ENCODE measurements around the gene NDUFS7.

Gene NDUFS7

DNA sequence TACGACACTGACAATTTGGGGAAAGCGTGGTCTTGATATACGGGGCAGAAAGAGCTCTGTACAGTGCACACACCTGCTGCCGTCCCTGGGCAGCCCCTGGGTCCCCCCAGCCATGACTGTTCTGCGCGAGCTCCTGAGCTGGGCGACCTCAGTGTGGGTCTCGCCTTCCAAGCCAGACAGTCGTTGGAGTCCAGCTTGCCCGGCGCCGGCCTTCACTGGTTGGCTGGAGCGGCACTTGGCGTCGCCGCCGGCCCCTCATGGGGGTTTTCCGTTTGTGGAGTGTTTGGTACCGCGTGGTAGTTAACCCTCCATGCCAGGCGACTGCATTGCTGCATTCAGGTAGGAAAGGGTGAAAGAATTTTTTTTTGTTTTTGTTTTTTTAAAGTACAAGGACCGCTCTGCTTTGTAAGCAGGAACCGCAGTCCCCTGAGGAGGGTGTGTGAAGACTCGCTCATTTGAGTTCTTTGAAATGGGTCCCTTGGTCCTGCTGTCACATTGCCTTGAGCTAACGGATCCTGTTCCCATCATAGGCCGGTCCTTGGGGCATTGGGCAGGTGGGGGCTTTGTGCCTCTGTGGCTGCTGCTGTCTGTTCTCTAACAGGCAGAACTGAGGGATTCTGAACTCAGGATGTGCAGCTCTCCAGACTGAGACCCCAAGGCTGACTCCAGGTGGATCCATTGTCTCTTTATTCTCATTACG lies 43.7 kb downstream of the NDUFS7 start:
- Histone ChIP-seq H3K9me3 (ENCODE audit: severe bottlenecking) (no peaks in the 10 kb centered on the region), H3K36me3 (ENCODE audit: low read depth) (peaks cover 95% of the 10 kb centered on the region), H3K27ac (ENCODE audit: poor library complexity, severe bottlenecking) (no peak overlapping the region), H3K4me1 (ENCODE audit: insufficient read depth, poor library complexity, severe bottlenecking) (peaks cover 11% of the 10 kb centered on the region), H3K4me3 (ENCODE audit: severe bottlenecking) (no peak overlapping the region), H3K27me3 (ENCODE audit: insufficient read depth, poor library complexity, severe bottlenecking) (no peaks in the 10 kb centered on the region)
- ATAC-seq (ENCODE audit: low read depth) = no peak
- DNase-seq (ENCODE audit: low spot score) = no peak
- TF ChIP-seq, protein P1, sequence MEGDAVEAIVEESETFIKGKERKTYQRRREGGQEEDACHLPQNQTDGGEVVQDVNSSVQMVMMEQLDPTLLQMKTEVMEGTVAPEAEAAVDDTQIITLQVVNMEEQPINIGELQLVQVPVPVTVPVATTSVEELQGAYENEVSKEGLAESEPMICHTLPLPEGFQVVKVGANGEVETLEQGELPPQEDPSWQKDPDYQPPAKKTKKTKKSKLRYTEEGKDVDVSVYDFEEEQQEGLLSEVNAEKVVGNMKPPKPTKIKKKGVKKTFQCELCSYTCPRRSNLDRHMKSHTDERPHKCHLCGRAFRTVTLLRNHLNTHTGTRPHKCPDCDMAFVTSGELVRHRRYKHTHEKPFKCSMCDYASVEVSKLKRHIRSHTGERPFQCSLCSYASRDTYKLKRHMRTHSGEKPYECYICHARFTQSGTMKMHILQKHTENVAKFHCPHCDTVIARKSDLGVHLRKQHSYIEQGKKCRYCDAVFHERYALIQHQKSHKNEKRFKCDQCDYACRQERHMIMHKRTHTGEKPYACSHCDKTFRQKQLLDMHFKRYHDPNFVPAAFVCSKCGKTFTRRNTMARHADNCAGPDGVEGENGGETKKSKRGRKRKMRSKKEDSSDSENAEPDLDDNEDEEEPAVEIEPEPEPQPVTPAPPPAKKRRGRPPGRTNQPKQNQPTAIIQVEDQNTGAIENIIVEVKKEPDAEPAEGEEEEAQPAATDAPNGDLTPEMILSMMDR (IDR thresholded peaks at IDR 0.05; ENCODE audit: poor library complexity, severe bottlenecking) = no peak

DNA sequence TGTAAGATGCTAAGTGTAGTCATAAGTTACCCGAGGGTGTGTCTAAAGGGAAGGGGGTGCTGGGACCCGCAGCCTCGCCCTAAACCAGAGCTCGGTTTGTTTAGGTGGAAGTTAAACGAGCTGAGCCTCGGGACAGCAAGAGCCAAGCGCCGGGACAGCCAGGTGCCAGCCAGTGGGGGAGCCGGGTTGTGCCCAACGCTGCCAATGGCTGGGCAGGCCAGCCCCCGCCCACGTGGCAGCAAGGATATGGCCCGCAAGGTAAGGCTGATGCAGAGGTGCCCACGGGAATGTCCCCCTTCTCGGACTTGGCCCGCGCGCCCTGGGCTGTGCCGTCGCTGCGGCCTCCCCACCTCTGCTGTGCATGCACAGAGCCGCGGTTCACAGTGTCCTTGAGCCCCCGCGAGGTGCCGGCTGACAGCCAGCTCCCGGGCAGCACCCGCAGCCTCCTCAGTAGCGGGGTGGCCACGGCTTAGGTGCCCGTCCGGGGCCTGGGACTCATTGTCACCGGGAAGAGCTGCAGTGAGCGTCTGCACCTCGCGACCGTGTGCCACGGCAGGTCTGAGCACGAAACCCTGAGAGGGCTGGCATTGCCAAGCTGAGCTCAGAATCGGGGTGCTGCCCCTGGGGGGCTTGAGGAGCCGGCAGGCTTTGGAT lies 45.2 kb downstream of the NDUFS7 start:
- ATAC-seq (ENCODE audit: low read depth) = no peak
- H3K36me3 ChIP-seq (ENCODE audit: low read depth) = peaks cover 93% of the 10 kb centered on the region
- H3K27ac ChIP-seq (ENCODE audit: poor library complexity, severe bottlenecking) = no peak overlapping the region
- no peaks in the 10 kb centered on the region for H3K9me3 ChIP-seq (ENCODE audit: severe bottlenecking)
- no peak overlapping the region for H3K4me3 ChIP-seq (ENCODE audit: severe bottlenecking)
- H3K27me3 ChIP-seq (ENCODE audit: insufficient read depth, poor library complexity, severe bottlenecking) = no peaks in the 10 kb centered on the region
- TF ChIP-seq, protein P1 (IDR thresholded peaks at IDR 0.05; ENCODE audit: poor library complexity, severe bottlenecking) = no peak
- DNase-seq (ENCODE audit: low spot score) = no peak
- H3K4me1 ChIP-seq (ENCODE audit: insufficient read depth, poor library complexity, severe bottlenecking) = peaks cover 11% of the 10 kb centered on the region

DNA sequence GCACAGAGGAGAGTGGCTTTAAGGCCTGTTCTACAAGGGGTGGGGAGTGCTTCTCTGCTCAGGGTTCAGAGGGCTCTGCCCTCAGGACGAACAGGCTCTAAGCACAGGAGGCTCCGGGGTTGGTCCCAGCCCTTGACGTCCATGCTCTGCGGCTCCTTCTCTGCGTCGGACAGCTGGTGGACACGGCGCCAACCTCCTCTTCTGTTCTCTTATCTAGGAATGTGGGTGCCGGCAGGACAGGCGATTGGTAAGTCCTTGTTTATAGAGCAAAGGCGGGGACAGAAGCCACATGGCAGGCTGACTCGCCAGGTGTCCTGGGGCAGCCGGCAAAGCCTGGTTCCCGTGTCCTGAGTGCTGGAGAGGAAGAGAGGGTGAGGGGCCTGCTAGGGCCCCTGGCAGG lies 46.0 kb downstream of the NDUFS7 start:
- peaks cover 95% of the 10 kb centered on the region for H3K36me3 ChIP-seq (ENCODE audit: low read depth)
- peaks cover 6% of the 10 kb centered on the region for H3K4me1 ChIP-seq (ENCODE audit: insufficient read depth, poor library complexity, severe bottlenecking)
- TF ChIP-seq, protein P1 (IDR thresholded peaks at IDR 0.05; ENCODE audit: poor library complexity, severe bottlenecking) = no peak
- no peaks in the 10 kb centered on the region for H3K9me3 ChIP-seq (ENCODE audit: severe bottlenecking)
- H3K27ac ChIP-seq (ENCODE audit: poor library complexity, severe bottlenecking) = no peak overlapping the region
- DNase-seq (ENCODE audit: low spot score) (no peak), ATAC-seq (ENCODE audit: low read depth) (no peak)
- H3K4me3 ChIP-seq (ENCODE audit: severe bottlenecking) = no peak overlapping the region
- H3K27me3 ChIP-seq (ENCODE audit: insufficient read depth, poor library complexity, severe bottlenecking) = no peaks in the 10 kb centered on the region

DNA sequence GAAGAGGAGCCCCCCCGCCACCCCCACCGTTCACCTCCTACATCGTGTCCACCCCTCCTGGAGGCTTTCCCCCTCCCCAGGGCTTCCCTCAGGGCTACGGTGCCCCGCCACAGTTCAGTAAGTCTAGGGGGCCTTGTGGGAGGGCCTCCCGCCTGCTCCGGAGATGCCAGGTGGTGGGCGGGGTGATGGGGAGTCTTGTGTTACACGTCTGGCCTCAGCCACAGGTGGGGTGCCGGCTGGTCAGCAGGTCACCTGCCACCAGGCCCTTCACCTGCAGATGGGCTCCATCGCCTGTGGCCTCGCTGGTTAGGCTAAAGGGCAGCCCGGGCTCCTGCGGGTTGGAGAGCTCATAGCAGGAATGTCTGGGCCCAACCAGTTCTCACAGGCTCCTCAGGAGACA lies 46.5 kb downstream of the NDUFS7 start:
- Histone ChIP-seq H3K27me3 (ENCODE audit: insufficient read depth, poor library complexity, severe bottlenecking) (no peaks in the 10 kb centered on the region), H3K4me1 (ENCODE audit: insufficient read depth, poor library complexity, severe bottlenecking) (peaks cover 2% of the 10 kb centered on the region), H3K27ac (ENCODE audit: poor library complexity, severe bottlenecking) (no peak overlapping the region), H3K9me3 (ENCODE audit: severe bottlenecking) (no peaks in the 10 kb centered on the region), H3K36me3 (ENCODE audit: low read depth) (peaks cover 93% of the 10 kb centered on the region), H3K4me3 (ENCODE audit: severe bottlenecking) (no peak overlapping the region)
- no peak for ATAC-seq (ENCODE audit: low read depth)
- DNase-seq (ENCODE audit: low spot score) = no peak
- TF ChIP-seq, protein P1 (IDR thresholded peaks at IDR 0.05; ENCODE audit: poor library complexity, severe bottlenecking) = no peak
